B cell (primary cell): Measurements from ENCODE around the gene XPC. TPM values are rescaled to one million over a fixed set of nuclear protein-coding genes. Genes with fewer than 3 reads are reported as not detected.

ENCODE experiments used
- ATAC-seq: fragments of 200-7000 bp; cut with Tn5 transposase; one replicate; pipeline ENCODE4 v1.10.0; 2021; ENCODE audit warnings: low read depth, mild to moderate bottlenecking, moderate number of reproducible peaks, moderate library complexity
- CTCF ChIA-PET: fragments of 350-600 bp; sonication (Branson Sonifier 250); formaldehyde crosslinking; loops from one replicate; lab custom pipeline; 2021; ENCODE audit warnings: antibody characterized with exemption, inconsistent platforms; lab: Charles Lee
- POLR2A ChIA-PET: fragments of 350-600 bp; sonication (Branson Sonifier 250); formaldehyde crosslinking; loops from one replicate; lab custom pipeline; 2021; ENCODE audit warnings: antibody characterized with exemption; lab: Charles Lee
- DNase-seq: peaks from one replicate; pipeline ENCODE4 v3.0.0; 2013
- H2AFZ ChIP-seq: 2 replicates; pipeline ENCODE4 v1.6.1; 2012; ENCODE audit warnings: mild to moderate bottlenecking, low read depth, low read length; ENCODE audit not compliant: insufficient read depth, poor library complexity, severe bottlenecking
- H3K27ac ChIP-seq, 2 donors: 1 replicate in 1 of 2; 2 replicates in 1 of 2; pipeline ENCODE4 v1.5.1; 2012 to 2013; ENCODE audit warnings: low read length in 2 of 2, mild to moderate bottlenecking in 2 of 2, moderate library complexity in 1 of 2
- H3K27me3 ChIP-seq, 4 experiments: fragments of 200-600 bp in 1 of 4; sonication (generic) in 1 of 4; replicated peaks in 1 of 4; 1 replicate in 2 of 4; 2 replicates in 2 of 4; pipeline versions ENCODE4 v1.6.1 to v1.7.0; 2013 to 2016; ENCODE audit warnings: low read length in 3 of 4, mild to moderate bottlenecking in 2 of 4, mixed read lengths in 1 of 4, moderate library complexity in 1 of 4; ENCODE audit not compliant: insufficient read depth in 4 of 4, control insufficient read depth in 3 of 4; ENCODE audit errors: control extremely low read depth in 1 of 4
- H3K36me3 ChIP-seq, 2 experiments: replicated peaks in 1 of 2; 1 replicate in 1 of 2; 2 replicates in 1 of 2; pipeline versions ENCODE4 v1.6.1 to v1.7.1; 2013; ENCODE audit warnings: low read length in 1 of 2; ENCODE audit not compliant: insufficient read depth in 2 of 2, control insufficient read depth in 1 of 2; ENCODE audit errors: control extremely low read depth in 1 of 2, extremely low read depth in 1 of 2
- H3K4me1 ChIP-seq, 2 donors: fragments of 200-600 bp in 1 of 2; sonication (generic) in 1 of 2; 1 replicate in 1 of 2; 2 replicates in 1 of 2; pipeline versions ENCODE4 v1.5.1 to v1.6.1; 2013 to 2017; ENCODE audit warnings: low read length in 2 of 2; ENCODE audit not compliant: control insufficient read depth in 2 of 2, insufficient read depth in 2 of 2
- H3K4me2 ChIP-seq: replicated peaks from 2 replicates; pipeline ENCODE3; 2012; ENCODE audit warnings: mild to moderate bottlenecking, low read depth, low read length; ENCODE audit not compliant: poor library complexity, severe bottlenecking
- H3K4me3 ChIP-seq, 5 experiments: fragments of 200-600 bp in 1 of 5; sonication (generic) in 1 of 5; 1 replicate in 3 of 5; 2 replicates in 2 of 5; pipeline versions ENCODE4 v1.5.1 to v1.7.0; 2011 to 2016; ENCODE audit warnings: low read length in 4 of 5, mild to moderate bottlenecking in 4 of 5, low read depth in 2 of 5, control low read depth in 1 of 5, moderate library complexity in 1 of 5; ENCODE audit not compliant: insufficient read depth in 1 of 5; ENCODE audit errors: control extremely low read depth in 1 of 5, extremely low read depth in 1 of 5
- H3K79me2 ChIP-seq: fragments of 200-600 bp; sonication (generic); one replicate; pipeline ENCODE4 v1.6.0; 2016; ENCODE audit warnings: low read length; ENCODE audit not compliant: control insufficient read depth, insufficient read depth
- H3K9ac ChIP-seq: fragments of 200-600 bp; sonication (generic); 2 replicates; pipeline ENCODE4 v1.6.1; 2017; ENCODE audit warnings: mild to moderate bottlenecking, low read length, moderate library complexity
- H3K9me3 ChIP-seq, 3 donors: one replicate each; pipeline versions ENCODE4 v1.6.1 to v1.7.1; 2013; ENCODE audit warnings: low read length in 2 of 3; ENCODE audit not compliant: control insufficient read depth in 2 of 3, insufficient read depth in 1 of 3; ENCODE audit errors: control extremely low read depth in 1 of 3
- H4K20me1 ChIP-seq: 2 replicates; pipeline ENCODE4 v1.6.0; 2012; ENCODE audit warnings: mild to moderate bottlenecking, low read length; ENCODE audit not compliant: insufficient read depth, control insufficient read depth, poor library complexity, severe bottlenecking
- H3K27ac Mint-ChIP-seq: one replicate; pipeline ENCODE4 v1.8.0; 2021; ENCODE audit warnings: mixed read lengths
- H3K27me3 Mint-ChIP-seq: one replicate; pipeline ENCODE4 v1.8.0; 2021; ENCODE audit warnings: mixed read lengths
- H3K4me1 Mint-ChIP-seq: one replicate; pipeline ENCODE4 v1.8.0; 2021; ENCODE audit warnings: mixed read lengths
- H3K4me3 Mint-ChIP-seq: one replicate; pipeline ENCODE4 v1.8.0; 2021; ENCODE audit warnings: mixed read lengths
- H3K9me3 Mint-ChIP-seq: one replicate; pipeline ENCODE4 v1.8.0; 2022; ENCODE audit warnings: mixed read lengths; ENCODE audit not compliant: insufficient read depth
- EZH2 ChIP-seq: IDR thresholded peaks from 2 replicates; pipeline ENCODE4 v1.6.1; 2012; ENCODE audit warnings: borderline replicate concordance, low read depth, mild to moderate bottlenecking, moderate library complexity, low read length; ENCODE audit not compliant: insufficient read depth, poor library complexity, severe bottlenecking
- WGBS: methylation state at CpG from one replicate; pipeline ENCODE4 v1.1.5; 2013; ENCODE audit warnings: missing lambda C conversion rate; ENCODE audit not compliant: insufficient coverage; 5-methylcytosine and 5-hydroxymethylcytosine counted together
- intact Hi-C: fragments of 100-400 bp; cut with micrococcal nuclease; formaldehyde crosslinking; loops from one replicate; pipeline ENCODE4 v1.10.0; 2022
- polyA plus RNA-seq: library from polyadenylated mRNA; depleted of rRNA; stranded (reverse); fragments of >200 nt; gene quantifications from 2 replicates; pipeline ENCODE4 v1.2.3, GENCODE V29; 2012
- total RNA-seq, 2 donors: library from RNA; stranded (reverse); fragments of 120-200 nt in 1 of 2; gene quantifications; 1 replicate in 1 of 2; 2 replicates in 1 of 2; pipeline versions ENCODE4 v1.2.3 to v1.2.4, GENCODE V29; 2013 to 2022
- TF ChIP-seq, protein P1 (sequence below): fragments of 200-600 bp; IDR thresholded peaks from one replicate; pipeline ENCODE4 v1.8.0; 2022; ENCODE audit warnings: antibody characterized with exemption, mild to moderate bottlenecking

The XPC gene
- total and polyA plus RNA-seq, 2 donors (not counting 1 experiment from before 2014, with no cell fraction given), result 22.5 to 67.6 TPM

DNA sequence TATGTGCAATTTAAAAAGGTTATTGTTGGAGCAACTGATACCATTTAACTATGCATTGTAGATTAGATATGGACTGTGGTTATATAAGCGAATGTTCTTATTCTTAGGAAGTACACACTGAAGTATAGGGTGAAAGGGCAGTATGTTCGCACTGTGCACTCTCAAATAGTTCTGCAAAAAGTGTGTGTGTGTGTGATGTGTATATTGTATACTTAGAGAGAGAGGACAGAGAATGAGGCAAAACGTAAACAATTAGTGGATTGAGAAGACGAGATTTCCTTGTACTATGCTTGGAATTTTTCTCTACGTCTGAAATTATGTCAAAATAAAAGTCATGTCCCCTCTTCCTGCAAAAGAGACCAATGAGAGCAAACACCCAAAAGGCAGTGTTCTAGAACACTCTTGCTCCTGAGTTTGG lies 30.6 kb upstream of the XPC start:
- no peaks in the 10 kb centered on the region for H4K20me1 ChIP-seq
- Mint-ChIP-seq H3K4me3 (no peak overlapping the region), H3K27me3 (no peaks in the 10 kb centered on the region), H3K27ac (no peak overlapping the region), H3K9me3 (no peaks in the 10 kb centered on the region), H3K4me1 (no peaks in the 10 kb centered on the region)
- no peaks in the 10 kb centered on the region for H3K27me3 ChIP-seq
- H3K36me3 ChIP-seq, result no peaks in the 10 kb centered on the region
- H3K4me3 ChIP-seq, result no peak overlapping the region
- TF ChIP-seq, protein P1, sequence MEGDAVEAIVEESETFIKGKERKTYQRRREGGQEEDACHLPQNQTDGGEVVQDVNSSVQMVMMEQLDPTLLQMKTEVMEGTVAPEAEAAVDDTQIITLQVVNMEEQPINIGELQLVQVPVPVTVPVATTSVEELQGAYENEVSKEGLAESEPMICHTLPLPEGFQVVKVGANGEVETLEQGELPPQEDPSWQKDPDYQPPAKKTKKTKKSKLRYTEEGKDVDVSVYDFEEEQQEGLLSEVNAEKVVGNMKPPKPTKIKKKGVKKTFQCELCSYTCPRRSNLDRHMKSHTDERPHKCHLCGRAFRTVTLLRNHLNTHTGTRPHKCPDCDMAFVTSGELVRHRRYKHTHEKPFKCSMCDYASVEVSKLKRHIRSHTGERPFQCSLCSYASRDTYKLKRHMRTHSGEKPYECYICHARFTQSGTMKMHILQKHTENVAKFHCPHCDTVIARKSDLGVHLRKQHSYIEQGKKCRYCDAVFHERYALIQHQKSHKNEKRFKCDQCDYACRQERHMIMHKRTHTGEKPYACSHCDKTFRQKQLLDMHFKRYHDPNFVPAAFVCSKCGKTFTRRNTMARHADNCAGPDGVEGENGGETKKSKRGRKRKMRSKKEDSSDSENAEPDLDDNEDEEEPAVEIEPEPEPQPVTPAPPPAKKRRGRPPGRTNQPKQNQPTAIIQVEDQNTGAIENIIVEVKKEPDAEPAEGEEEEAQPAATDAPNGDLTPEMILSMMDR, result no peak
- TF ChIP-seq EZH2, result no peak
- no peak overlapping the region for H2AFZ ChIP-seq
- no peaks in the 10 kb centered on the region for H3K9me3 ChIP-seq
- POLR2A ChIA-PET, result no interaction called here
- no peaks in the 10 kb centered on the region for H3K4me1 ChIP-seq
- CTCF ChIA-PET, result no interaction called here
- H3K79me2 ChIP-seq, result no peaks in the 10 kb centered on the region
- no peak overlapping the region for H3K27ac ChIP-seq
- H3K4me2 ChIP-seq, result no peak overlapping the region
- no peak for ATAC-seq
- no peak for DNase-seq
- intact Hi-C loops, result no loop called here
- 94% methylated on average over 2 of the region's 5 CpGs for WGBS
- H3K9ac ChIP-seq, result no peak overlapping the region

DNA sequence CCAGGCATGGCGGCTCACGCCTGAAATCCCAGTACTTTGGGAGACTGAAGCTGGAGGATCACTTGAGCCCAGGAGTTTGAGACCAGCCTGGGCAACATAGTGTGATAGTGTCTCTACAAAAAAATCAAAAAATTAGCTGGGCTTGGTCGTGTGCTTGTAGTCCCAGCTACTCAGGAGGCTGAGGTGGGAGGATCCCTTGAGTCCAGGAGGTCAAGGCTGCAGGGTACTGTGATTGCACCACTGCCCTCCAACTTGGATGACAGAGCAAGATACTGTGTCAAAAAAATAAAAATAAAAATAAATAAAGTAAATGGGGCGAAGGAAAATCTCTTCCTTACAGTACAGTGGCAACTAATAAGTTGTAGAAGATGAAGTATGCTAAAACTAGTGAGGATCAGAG lies 29.8 kb upstream of the XPC start:
- no peaks in the 10 kb centered on the region for H4K20me1 ChIP-seq
- no peak for ATAC-seq
- no peak for DNase-seq
- H3K27me3 ChIP-seq, result no peaks in the 10 kb centered on the region
- H3K4me2 ChIP-seq, result no peak overlapping the region
- Mint-ChIP-seq H3K4me3 (no peak overlapping the region), H3K4me1 (peaks cover 2% of the 10 kb centered on the region), H3K27me3 (no peaks in the 10 kb centered on the region), H3K27ac (no peak overlapping the region), H3K9me3 (no peaks in the 10 kb centered on the region)
- intact Hi-C loops, result no loop called here
- H2AFZ ChIP-seq, result no peak overlapping the region
- TF ChIP-seq, protein P1, result no peak
- no peak for TF ChIP-seq EZH2
- WGBS, result 100% methylated on average over 3 of the region's 4 CpGs
- CTCF ChIA-PET, result no interaction called here
- POLR2A ChIA-PET, result no interaction called here
- no peaks in the 10 kb centered on the region for H3K79me2 ChIP-seq
- no peaks in the 10 kb centered on the region for H3K9me3 ChIP-seq
- H3K4me1 ChIP-seq, result no peaks in the 10 kb centered on the region
- no peak overlapping the region for H3K27ac ChIP-seq
- H3K36me3 ChIP-seq, result no peaks in the 10 kb centered on the region
- H3K4me3 ChIP-seq, result no peak overlapping the region
- no peak overlapping the region for H3K9ac ChIP-seq
